ENCODE measurements around the gene CD36.

CD36 gene

GRCh38 chr7:80705130-80705781 lies 66.8 kb downstream of the CD36 start:
- DNase-seq = no peak

GRCh38 chr7:80707318-80707717 lies 68.9 kb downstream of the CD36 start:
- peak; percentile 48 for DNase-seq

GRCh38 chr7:80708123-80708522 lies 69.7 kb downstream of the CD36 start:
- DNase-seq = no peak

- peak; percentile 57 for DNase-seq
Observed at GRCh38 chr7:80711531-80711930, 73.1 kb downstream of the CD36 start.

- DNase-seq = peak; percentile 84
Observed at GRCh38 chr7:80719261-80719660, 80.8 kb downstream of the CD36 start.

GRCh38 chr7:80720146-80720545 lies 81.7 kb downstream of the CD36 start:
- DNase-seq = peak; percentile 55

- DNase-seq = peak; percentile 85
Observed at GRCh38 chr7:80721883-80722615, 83.6 kb downstream of the CD36 start.

GRCh38 chr7:80722616-80723195 lies 84.3 kb downstream of the CD36 start:
- peak; percentile 100 for DNase-seq

GRCh38 chr7:80724249-80724871 lies 85.9 kb downstream of the CD36 start:
- DNase-seq = peak; percentile 96

GRCh38 chr7:80725181-80725611 lies 86.8 kb downstream of the CD36 start:
- DNase-seq = no peak

All from fibroblast of skin of abdomen (primary cell).